GM23248 (cell line): Measurements from ENCODE around the gene ANKRD1. TPM values are rescaled to one million over a fixed set of nuclear protein-coding genes. Genes with fewer than 3 reads are reported as not detected.
"Not testable (repeated sequence)": the region's sequence is repeated elsewhere in the genome, so short reads cannot be mapped to it uniquely, and the experiment has no call there.

Source experiments
- DNase-seq: peaks from one replicate; pipeline ENCODE4 v3.0.0-alpha.2; 2015
- H2AFZ ChIP-seq: fragments of 200-600 bp; sonication (generic); 2 replicates; pipeline ENCODE4 v1.6.1; 2016; ENCODE audit warnings: antibody characterized with exemption
- H3F3A ChIP-seq: fragments of 200-600 bp; sonication (generic); 2 replicates; pipeline ENCODE4 v1.6.1; 2016; ENCODE audit warnings: mild to moderate bottlenecking, antibody characterized with exemption, mixed run types; ENCODE audit not compliant: insufficient read depth
- H3K27ac ChIP-seq: fragments of 200-600 bp; sonication (generic); 2 replicates; pipeline ENCODE4 v1.5.1; 2016; ENCODE audit warnings: mild to moderate bottlenecking
- H3K27me3 ChIP-seq: fragments of 200-600 bp; sonication (generic); replicated peaks from 2 replicates; pipeline ENCODE4 v1.6.1; 2016; ENCODE audit warnings: mild to moderate bottlenecking; ENCODE audit not compliant: insufficient read depth
- H3K36me3 ChIP-seq: fragments of 200-600 bp; sonication (generic); 2 replicates; pipeline ENCODE4 v1.6.1; 2016; ENCODE audit warnings: low read depth, mild to moderate bottlenecking
- H3K4me1 ChIP-seq: fragments of 200-600 bp; sonication (generic); 2 replicates; pipeline ENCODE4 v1.6.1; 2016; ENCODE audit warnings: mild to moderate bottlenecking; ENCODE audit not compliant: insufficient read depth
- H3K4me2 ChIP-seq: fragments of 200-600 bp; sonication (generic); one replicate; pipeline ENCODE4 v1.6.1; 2016; ENCODE audit warnings: mild to moderate bottlenecking; ENCODE audit not compliant: unreplicated experiment
- H3K4me3 ChIP-seq: fragments of 200-600 bp; sonication (generic); 2 replicates; pipeline ENCODE4 v1.5.1; 2016; ENCODE audit warnings: mild to moderate bottlenecking
- H3K79me2 ChIP-seq: fragments of 200-600 bp; sonication (generic); 2 replicates; pipeline ENCODE4 v1.6.1; 2016; ENCODE audit warnings: mild to moderate bottlenecking; ENCODE audit not compliant: insufficient read depth
- H3K9ac ChIP-seq: fragments of 200-600 bp; sonication (generic); 2 replicates; pipeline ENCODE4 v1.6.1; 2016; ENCODE audit warnings: mild to moderate bottlenecking
- H3K9me2 ChIP-seq: fragments of 200-600 bp; sonication (generic); 2 replicates; pipeline ENCODE4 v1.6.1; 2016; ENCODE audit warnings: mixed run types, mild to moderate bottlenecking, moderate library complexity; ENCODE audit not compliant: insufficient read depth
- H3K9me3 ChIP-seq: fragments of 200-600 bp; sonication (generic); one replicate; pipeline ENCODE4 v1.6.1; 2017; ENCODE audit warnings: low read depth
- H4K20me1 ChIP-seq: fragments of 200-600 bp; sonication (generic); 2 replicates; pipeline ENCODE4 v1.6.0; 2016; ENCODE audit not compliant: insufficient read depth
- EZH2 ChIP-seq: fragments of 200-600 bp; sonication (generic); IDR thresholded peaks from 2 replicates; pipeline ENCODE4 v1.6.1; 2018; ENCODE audit warnings: antibody characterized with exemption, mild to moderate bottlenecking; ENCODE audit not compliant: insufficient read depth, poor library complexity, severe bottlenecking
- EZH2phosphoT487 ChIP-seq: fragments of 200-600 bp; sonication (generic); IDR thresholded peaks from 2 replicates; pipeline ENCODE4 v1.6.1; 2018; ENCODE audit warnings: antibody characterized with exemption, moderate library complexity, mild to moderate bottlenecking, low read depth; ENCODE audit not compliant: insufficient read depth
- WGBS, 2 experiments: methylation state at CpG; one replicate each; pipeline ENCODE4 v1.1.6; 2015 to 2017; ENCODE audit warnings: low lambda C conversion rate in 2 of 2, low coverage in 1 of 2; ENCODE audit errors: missing lambda C conversion rate in 2 of 2; 5-methylcytosine and 5-hydroxymethylcytosine counted together
- in situ Hi-C: fragments of 300-500 bp; cut with MboI; formaldehyde crosslinking; loops from 2 replicates; pipeline ENCODE4 v1.15.0; 2020
- polyA plus RNA-seq: library from polyadenylated mRNA; unstranded; fragments of >200 nt; fragmentation: Nextera tagmentation; extraction: Ambion mirVana; gene quantifications from 2 replicates; pipeline ENCODE4 v1.2.1, GENCODE V29; 2016
- total RNA-seq: library from RNA; depleted of rRNA; stranded (reverse); fragments of >200 nt; shearing (Covaris generic); gene quantifications from 2 replicates; pipeline ENCODE4 v1.2.3, GENCODE V29; 2014

The ANKRD1 gene
- total and polyA plus RNA-seq, 2 experiments from 2014 or later, result 3.6 to 10.9 TPM

- H3K9me3 ChIP-seq, result no peaks in the 10 kb centered on the region
- H3K9me2 ChIP-seq, result no peaks in the 10 kb centered on the region
- H3K79me2 ChIP-seq, result no peaks in the 10 kb centered on the region
- TF ChIP-seq EZH2 (no peak), EZH2phosphoT487 (no peak)
- no peaks in the 10 kb centered on the region for H3K4me1 ChIP-seq
- no peak overlapping the region for H3K4me2 ChIP-seq
- H4K20me1 ChIP-seq, result no peaks in the 10 kb centered on the region
- no peaks in the 10 kb centered on the region for H3F3A ChIP-seq
- in situ Hi-C loops, result loop anchor here (10.0 kb wide), 1 partner anchor 339 kb away; no protein-coding TSS in a partner anchor
- no peak overlapping the region for H3K9ac ChIP-seq
- H3K27me3 ChIP-seq, result no peaks in the 10 kb centered on the region
- no peak overlapping the region for H3K4me3 ChIP-seq
- no peaks in the 10 kb centered on the region for H3K36me3 ChIP-seq
- no peak for DNase-seq
- WGBS, 2 experiments, result 71 to 73% methylated on average over 1 of the region's 1 CpG
- H3K27ac ChIP-seq, result no peak overlapping the region
- H2AFZ ChIP-seq, result no peak overlapping the region
Observed at GRCh38 chr10:90905925-90906324, 15.0 kb downstream of the ANKRD1 start.

- not testable (repeated sequence) for H3K27ac ChIP-seq, H3K9me3 ChIP-seq, DNase-seq, H3K9ac ChIP-seq, H4K20me1 ChIP-seq, H3F3A ChIP-seq, H2AFZ ChIP-seq, H3K4me1 ChIP-seq, H3K4me3 ChIP-seq, H3K79me2 ChIP-seq, H3K9me2 ChIP-seq, H3K27me3 ChIP-seq, H3K4me2 ChIP-seq
- peaks cover 37% of the 10 kb centered on the region for H3K36me3 ChIP-seq
- 97 to 98% methylated on average over 2 of the region's 2 CpGs for WGBS, 2 experiments
- in situ Hi-C loops, result loop anchor here (25.0 kb wide), 1 partner anchor 1015 kb away; the partner anchor contains the start of genes BTAF1 and FGFBP3
Observed at GRCh38 chr10:90896916-90897315, 24.0 kb downstream of the ANKRD1 start.

GRCh38 chr10:90893190-90893589 lies 27.7 kb downstream of the ANKRD1 start:
- no peaks in the 10 kb centered on the region for H3K79me2 ChIP-seq
- H3K9me3 ChIP-seq, result no peaks in the 10 kb centered on the region
- peaks cover 34% of the 10 kb centered on the region for H3K36me3 ChIP-seq
- H3F3A ChIP-seq, result peaks cover 17% of the 10 kb centered on the region
- no peak for TF ChIP-seq EZH2phosphoT487
- no peak for TF ChIP-seq EZH2
- H3K27me3 ChIP-seq, result no peaks in the 10 kb centered on the region
- no peak overlapping the region for H3K4me3 ChIP-seq
- no peak overlapping the region for H3K9ac ChIP-seq
- H3K4me2 ChIP-seq, result no peak overlapping the region
- no peak overlapping the region for H3K27ac ChIP-seq
- peaks cover 21% of the 10 kb centered on the region for H3K4me1 ChIP-seq
- no peaks in the 10 kb centered on the region for H4K20me1 ChIP-seq
- no peak overlapping the region for H2AFZ ChIP-seq
- in situ Hi-C loops, result loop anchor here (25.0 kb wide), 1 partner anchor 1019 kb away; the partner anchor contains the start of genes BTAF1 and FGFBP3
- WGBS, 2 experiments, result 96 to 100% methylated on average over 3 of the region's 3 CpGs
- no peak for DNase-seq
- no peaks in the 10 kb centered on the region for H3K9me2 ChIP-seq

- 28 to 35% methylated on average over 2 of the region's 2 CpGs for WGBS, 2 experiments
Observed at GRCh38 chr10:90890347-90890746, 30.5 kb downstream of the ANKRD1 start.

More at GRCh38 chr10:90890347-90890746, 30.5 kb downstream of the ANKRD1 start:
- no peak overlapping the region; the same call in 1 of the 2 replicates for H3K4me3 ChIP-seq
- H3F3A ChIP-seq, result peaks cover 24% of the 10 kb centered on the region
- in situ Hi-C loops, result loop anchor here (25.0 kb wide), 1 partner anchor 1022 kb away; the partner anchor contains the start of genes BTAF1 and FGFBP3
- H3K79me2 ChIP-seq, result no peaks in the 10 kb centered on the region
- TF ChIP-seq EZH2phosphoT487 (no peak), EZH2 (no peak)
- no peaks in the 10 kb centered on the region for H3K27me3 ChIP-seq
- peaks cover 32% of the 10 kb centered on the region for H3K4me1 ChIP-seq
- H3K9me2 ChIP-seq, result no peaks in the 10 kb centered on the region
- peak; percentile 48 for DNase-seq
- H3K9me3 ChIP-seq, result no peaks in the 10 kb centered on the region
- 0 out of 2 replicates have a peak overlapping the region, but pooled peaks have one; percentile 24 for H2AFZ ChIP-seq
- peak overlapping the region; percentile 35; the same call in 1 of the 2 replicates for H3K9ac ChIP-seq
- H3K4me2 ChIP-seq, result peak overlapping the region; percentile 34
- H3K27ac ChIP-seq, result peak overlapping the region; percentile 59
- H4K20me1 ChIP-seq, result no peaks in the 10 kb centered on the region
- peaks cover 30% of the 10 kb centered on the region for H3K36me3 ChIP-seq
